H1 (cell line): Measurements from ENCODE around the gene UBE2K. TPM values are rescaled to one million over a fixed set of nuclear protein-coding genes. Genes with fewer than 3 reads are reported as not detected.

Experiments used
- CTCF ChIA-PET: fragments of 300-600 bp; sonication (Branson Sonifier 250); formaldehyde crosslinking; loops from one replicate; lab custom pipeline; 2021; ENCODE audit not compliant: partially characterized antibody; lab: Charles Lee
- POLR2A ChIA-PET: fragments of 300-600 bp; sonication (Branson Sonifier 250); formaldehyde crosslinking; loops from one replicate; lab custom pipeline; 2021; ENCODE audit warnings: inconsistent platforms; ENCODE audit not compliant: partially characterized antibody; lab: Charles Lee
- DNase-seq, 2 experiments: peaks; one replicate each; pipeline versions ENCODE4 v3.0.0 to v3.0.0-alpha.2; 2010 to 2022; ENCODE audit warnings: low spot score in 2 of 2, low read depth in 1 of 2, mixed read lengths in 1 of 2
- FAIRE-seq: peaks from 2 replicates; lab custom pipeline; 2011; peaks lifted over from hg19 to GRCh38; lab: Jason Lieb, UNC
- H2AFZ ChIP-seq: 2 replicates; pipeline ENCODE4 v1.8.1; 2012; ENCODE audit warnings: low read length, inconsistent platforms
- H2AK5ac ChIP-seq: 2 replicates; pipeline ENCODE4 v1.6.1; 2013; ENCODE audit warnings: low read depth, low read length
- H2BK120ac ChIP-seq: replicated peaks from 2 replicates; pipeline ENCODE3; 2013; ENCODE audit warnings: low read depth, low read length, inconsistent platforms
- H2BK12ac ChIP-seq: 2 replicates; pipeline ENCODE4 v1.6.1; 2013; ENCODE audit warnings: low read depth, low read length
- H2BK15ac ChIP-seq: 2 replicates; pipeline ENCODE4 v1.6.1; 2013; ENCODE audit warnings: low read length
- H2BK20ac ChIP-seq: 2 replicates; pipeline ENCODE4 v1.6.1; 2013; ENCODE audit warnings: low read length
- H2BK5ac ChIP-seq: 2 replicates; pipeline ENCODE4 v1.6.1; 2013; ENCODE audit warnings: low read depth, low read length
- H3K14ac ChIP-seq: 2 replicates; pipeline ENCODE4 v1.6.1; 2013; ENCODE audit warnings: inconsistent platforms; ENCODE audit not compliant: insufficient read length
- H3K18ac ChIP-seq: 2 replicates; pipeline ENCODE4 v1.6.1; 2013; ENCODE audit warnings: low read length; ENCODE audit errors: extremely low read depth
- H3K23ac ChIP-seq: 2 replicates; pipeline ENCODE4 v1.6.1; 2013; ENCODE audit warnings: inconsistent platforms; ENCODE audit not compliant: insufficient read length
- H3K23me2 ChIP-seq: 2 replicates; pipeline ENCODE4 v1.6.1; 2013; ENCODE audit warnings: low read depth, low read length
- H3K27ac ChIP-seq: 2 replicates; pipeline ENCODE4 v1.6.1; 2011; ENCODE audit warnings: low read depth, low read length, inconsistent platforms
- H3K27me3 ChIP-seq, 4 experiments: replicated peaks in 1 of 4; 1 replicate in 1 of 4; 2 replicates in 3 of 4; pipeline versions ENCODE4 v1.6.1 to v1.8.1; 2011 to 2013; ENCODE audit warnings: low read length in 3 of 4, mild to moderate bottlenecking in 3 of 4, inconsistent platforms in 2 of 4, mixed read lengths in 2 of 4, moderate library complexity in 1 of 4; ENCODE audit not compliant: control insufficient read depth in 3 of 4, insufficient read depth in 3 of 4; ENCODE audit errors: extremely low read depth in 1 of 4
- H3K36me3 ChIP-seq, 4 experiments: 2 replicates each; pipeline versions ENCODE4 v1.6.1 to v1.8.1; 2011 to 2013; ENCODE audit warnings: mild to moderate bottlenecking in 4 of 4, low read length in 3 of 4, moderate library complexity in 2 of 4, control low read depth in 1 of 4, inconsistent platforms in 1 of 4; ENCODE audit not compliant: insufficient read depth in 4 of 4, control insufficient read depth in 2 of 4
- H3K4ac ChIP-seq: replicated peaks from 2 replicates; pipeline ENCODE3; 2013; ENCODE audit warnings: low read length, low read depth, mixed read lengths, inconsistent platforms; ENCODE audit not compliant: insufficient read length
- H3K4me1 ChIP-seq, 4 experiments: replicated peaks in 1 of 4; 1 replicate in 1 of 4; 2 replicates in 3 of 4; pipeline versions ENCODE4 v1.6.1 to v1.8.1; 2011 to 2013; ENCODE audit warnings: low read length in 3 of 4, inconsistent platforms in 2 of 4, mixed read lengths in 1 of 4; ENCODE audit not compliant: insufficient read depth in 4 of 4, control insufficient read depth in 3 of 4
- H3K4me2 ChIP-seq, 2 experiments: 2 replicates each; pipeline versions ENCODE4 v1.6.1 to v1.8.1; 2011 to 2013; ENCODE audit warnings: low read depth in 2 of 2, low read length in 2 of 2, control low read depth in 1 of 2, inconsistent platforms in 1 of 2, mild to moderate bottlenecking in 1 of 2; ENCODE audit not compliant: insufficient read depth in 1 of 2
- H3K4me3 ChIP-seq, 4 experiments: fragments of 200-600, 300-600 bp in 1 of 4; sonication (generic), shearing (Covaris generic), sonication (Bioruptor Twin) in 1 of 4; 2 replicates each; pipeline versions ENCODE4 v1.5.1 to v1.8.1; 2011 to 2016; ENCODE audit warnings: low read length in 4 of 4, low read depth in 3 of 4, control low read depth in 2 of 4, inconsistent platforms in 2 of 4, mild to moderate bottlenecking in 2 of 4, mixed read lengths in 1 of 4, moderate library complexity in 1 of 4; ENCODE audit not compliant: insufficient read depth in 2 of 4; ENCODE audit errors: extremely low read depth in 1 of 4
- H3K56ac ChIP-seq: replicated peaks from 2 replicates; pipeline ENCODE3; 2013; ENCODE audit warnings: low read depth, mild to moderate bottlenecking, mixed read lengths, low read length, inconsistent platforms; ENCODE audit not compliant: insufficient read length
- H3K79me1 ChIP-seq: 2 replicates; pipeline ENCODE4 v1.6.1; 2013; ENCODE audit warnings: low read depth, low read length, control low read depth
- H3K79me2 ChIP-seq, 2 experiments: 2 replicates each; pipeline versions ENCODE4 v1.6.1 to v1.8.1; 2012 to 2013; ENCODE audit warnings: low read length in 2 of 2, mild to moderate bottlenecking in 2 of 2, inconsistent platforms in 1 of 2; ENCODE audit not compliant: insufficient read depth in 2 of 2, control insufficient read depth in 1 of 2
- H3K9ac ChIP-seq, 4 experiments: replicated peaks in 1 of 4; 1 replicate in 1 of 4; 2 replicates in 3 of 4; pipeline versions ENCODE4 v1.6.1 to v1.8.1; 2011 to 2013; ENCODE audit warnings: low read depth in 3 of 4, low read length in 3 of 4, control low read depth in 2 of 4, mild to moderate bottlenecking in 2 of 4, moderate library complexity in 2 of 4, inconsistent platforms in 1 of 4; ENCODE audit errors: extremely low read depth in 1 of 4
- H3K9me3 ChIP-seq, 2 experiments: 2 replicates each; pipeline versions ENCODE4 v1.6.1 to v1.8.1; 2012 to 2013; ENCODE audit warnings: mild to moderate bottlenecking in 2 of 2, moderate library complexity in 2 of 2, control low read depth in 1 of 2, inconsistent platforms in 1 of 2, low read depth in 1 of 2, low read length in 1 of 2, mixed read lengths in 1 of 2; ENCODE audit not compliant: insufficient read depth in 2 of 2
- H4K20me1 ChIP-seq, 2 experiments: replicated peaks in 1 of 2; 2 replicates each; pipeline versions ENCODE3 to v1.8.1; 2011 to 2013; ENCODE audit warnings: inconsistent platforms in 2 of 2, low read length in 2 of 2, mild to moderate bottlenecking in 1 of 2; ENCODE audit not compliant: insufficient read depth in 2 of 2, control insufficient read depth in 1 of 2
- H4K5ac ChIP-seq: 2 replicates; pipeline ENCODE4 v1.6.1; 2013; ENCODE audit warnings: low read length, low read depth, mixed read lengths, inconsistent platforms; ENCODE audit not compliant: insufficient read length
- H4K8ac ChIP-seq: 2 replicates; pipeline ENCODE4 v1.8.0; 2013; ENCODE audit warnings: mild to moderate bottlenecking, moderate library complexity, low read length, inconsistent platforms; ENCODE audit not compliant: insufficient read depth; ENCODE audit errors: extremely low read depth
- H4K91ac ChIP-seq: replicated peaks from 2 replicates; pipeline ENCODE3; 2013; ENCODE audit warnings: low read length, mixed read lengths, inconsistent platforms; ENCODE audit not compliant: insufficient read length
- BACH1 ChIP-seq: IDR thresholded peaks from 2 replicates; pipeline ENCODE4 v1.6.1; 2012; ENCODE audit warnings: low read length, improper control_type of control experiment
- CBX5 ChIP-seq: fragments of 300-800, 300-1000 bp; sonication (generic); IDR thresholded peaks from 2 replicates; pipeline ENCODE4 v1.7.1; 2016; ENCODE audit warnings: antibody characterized with exemption, low read length, low read depth
- EGR1 ChIP-seq: IDR thresholded peaks from 2 replicates; pipeline ENCODE4 v1.6.1; 2011; ENCODE audit warnings: low read depth, low read length, borderline replicate concordance
- EP300 ChIP-seq, 2 experiments: IDR thresholded peaks; 1 replicate in 1 of 2; 2 replicates in 1 of 2; pipeline ENCODE4 v1.6.1; 2011 to 2012; ENCODE audit warnings: low read depth in 2 of 2, low read length in 2 of 2, mild to moderate bottlenecking in 2 of 2, borderline replicate concordance in 1 of 2, inconsistent platforms in 1 of 2, moderate library complexity in 1 of 2
- HDAC2 ChIP-seq, 2 experiments: fragments of 300-600 bp in 1 of 2; sonication (generic) in 1 of 2; IDR thresholded peaks; 2 replicates each; pipeline ENCODE4 v1.6.1; 2011 to 2012; ENCODE audit warnings: low read depth in 2 of 2, low read length in 2 of 2, mild to moderate bottlenecking in 2 of 2, moderate library complexity in 2 of 2, borderline replicate concordance in 1 of 2, inconsistent platforms in 1 of 2
- KDM1A ChIP-seq: fragments of 200-600, 300-600 bp; sonication (generic); IDR thresholded peaks from 2 replicates; pipeline ENCODE4 v1.7.1; 2016; ENCODE audit warnings: mild to moderate bottlenecking, low read length, borderline replicate concordance
- RBBP5 ChIP-seq: IDR thresholded peaks from 2 replicates; pipeline ENCODE4 v1.7.1; 2012; ENCODE audit warnings: low read depth, mild to moderate bottlenecking, inconsistent platforms, low read length, moderate library complexity, borderline replicate concordance
- SIRT6 ChIP-seq: IDR thresholded peaks from one replicate; pipeline ENCODE4 v1.7.1; 2012; ENCODE audit warnings: low read length, inconsistent platforms
- SP2 ChIP-seq: IDR thresholded peaks from 2 replicates; pipeline ENCODE4 v1.6.1; 2012; ENCODE audit warnings: mild to moderate bottlenecking, low read length, inconsistent platforms
- polyA plus RNA-seq, 7 experiments: library from polyadenylated mRNA; depleted of rRNA in 3 of 7; stranded (reverse) in 5 of 7; unstranded in 2 of 7; fragments of >200 nt in 5 of 7; fragments of 200-250 nt in 2 of 7; gene quantifications; 1 replicate in 5 of 7; 2 replicates in 1 of 7; 4 replicates in 1 of 7; pipeline versions ENCODE4 v1.2.1 to v1.2.3, GENCODE V29; 2011 to 2013; ENCODE audit warnings: missing spikeins in 2 of 7, mixed read lengths in 2 of 7
- total RNA-seq: library from RNA; stranded (reverse); fragmentation: NEBNext Ultra II Directional; extraction: Animal tissue kit (Norgen Biotek cat#: 25700); gene quantifications from 2 replicates; pipeline ENCODE4 v1.2.1, GENCODE V29; 2021
- TF ChIP-seq, protein P1 (sequence below): IDR thresholded peaks from 2 replicates; pipeline ENCODE4 v1.6.1; 2012; ENCODE audit warnings: low read length, inconsistent platforms

UBE2K gene
- total and polyA plus RNA-seq, 2 of the 8 experiments (the other 6 are each of a cell fraction or from before 2014, with no cell fraction given), result 53.6 to 174 TPM

DNA sequence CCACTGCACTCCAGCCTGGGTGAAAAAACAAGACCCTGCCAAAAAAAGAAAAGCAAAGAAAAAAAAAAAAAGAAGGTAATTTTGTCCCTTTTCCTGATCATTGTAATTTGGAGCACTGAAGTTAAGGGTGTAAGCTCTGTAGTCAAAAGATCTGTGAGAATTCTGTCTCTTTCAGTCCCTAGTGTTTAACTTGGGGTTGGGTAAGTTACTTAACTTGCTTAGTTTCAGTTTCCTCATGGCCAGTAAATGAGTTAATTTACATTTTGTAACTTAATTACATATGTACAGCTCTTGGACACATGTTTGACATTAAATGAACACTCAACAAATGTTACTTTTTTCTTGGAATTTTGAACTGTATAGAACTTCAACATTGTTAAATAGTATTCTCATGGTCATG lies 10.9 kb upstream of the UBE2K start:
- H3K4me3 ChIP-seq, result no peak overlapping the region
- no peak for FAIRE-seq
- H2BK15ac ChIP-seq, result no peak overlapping the region
- DNase-seq, result no peak
- no peak overlapping the region for H4K5ac ChIP-seq
- H4K20me1 ChIP-seq, result no peaks in the 10 kb centered on the region
- no peak overlapping the region for H4K8ac ChIP-seq
- H3K27ac ChIP-seq, result no peak overlapping the region
- no peak overlapping the region for H2AK5ac ChIP-seq
- H3K9me3 ChIP-seq, result no peaks in the 10 kb centered on the region
- H3K56ac ChIP-seq, result no peak overlapping the region
- no peak overlapping the region for H2BK20ac ChIP-seq
- H3K4me2 ChIP-seq, result no peak overlapping the region
- H2BK5ac ChIP-seq, result no peak overlapping the region
- CTCF ChIA-PET, result interaction anchor here (1.0 kb wide), 1 partner anchor 9 kb away, joined by 4 read pairs; no protein-coding TSS in a partner anchor
- no peak overlapping the region for H3K18ac ChIP-seq
- no peak overlapping the region for H3K14ac ChIP-seq
- no peak overlapping the region for H2BK12ac ChIP-seq
- no peak overlapping the region for H3K9ac ChIP-seq
- H2BK120ac ChIP-seq, result no peak overlapping the region
- no peak overlapping the region for H2AFZ ChIP-seq
- H3K36me3 ChIP-seq, result no peaks in the 10 kb centered on the region
- H3K4ac ChIP-seq, result no peak overlapping the region
- H3K27me3 ChIP-seq, result no peaks in the 10 kb centered on the region
- POLR2A ChIA-PET, result interaction anchor here (2.1 kb wide), 1 partner anchor 11 kb away, joined by 9 read pairs; the partner anchor contains the start of gene UBE2K
- H4K91ac ChIP-seq, result no peak overlapping the region
- TF ChIP-seq HDAC2 (IDR thresholded peaks at IDR 0.05; ENCODE audit: borderline replicate concordance in 1 of 2, low read depth in 2 of 2, low read length in 2 of 2) (no peak), KDM1A (no peak), BACH1 (no peak), RBBP5 (no peak), SP2 (no peak), SIRT6 (no peak), EGR1 (no peak), CBX5 (no peak), EP300 (IDR thresholded peaks at IDR 0.05; ENCODE audit: borderline replicate concordance in 1 of 2, low read depth in 2 of 2, low read length in 2 of 2) (no peak)
- TF ChIP-seq, protein P1, sequence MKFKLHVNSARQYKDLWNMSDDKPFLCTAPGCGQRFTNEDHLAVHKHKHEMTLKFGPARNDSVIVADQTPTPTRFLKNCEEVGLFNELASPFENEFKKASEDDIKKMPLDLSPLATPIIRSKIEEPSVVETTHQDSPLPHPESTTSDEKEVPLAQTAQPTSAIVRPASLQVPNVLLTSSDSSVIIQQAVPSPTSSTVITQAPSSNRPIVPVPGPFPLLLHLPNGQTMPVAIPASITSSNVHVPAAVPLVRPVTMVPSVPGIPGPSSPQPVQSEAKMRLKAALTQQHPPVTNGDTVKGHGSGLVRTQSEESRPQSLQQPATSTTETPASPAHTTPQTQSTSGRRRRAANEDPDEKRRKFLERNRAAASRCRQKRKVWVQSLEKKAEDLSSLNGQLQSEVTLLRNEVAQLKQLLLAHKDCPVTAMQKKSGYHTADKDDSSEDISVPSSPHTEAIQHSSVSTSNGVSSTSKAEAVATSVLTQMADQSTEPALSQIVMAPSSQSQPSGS, result no peak
- TF ChIP-seq, all 59 proteins: peak for 0
- Histone ChIP-seq H3K4me1 (no peaks in the 10 kb centered on the region), H3K23ac (no peak overlapping the region), H3K79me1 (no peaks in the 10 kb centered on the region), H3K23me2 (no peaks in the 10 kb centered on the region), H3K79me2 (no peaks in the 10 kb centered on the region)
